BE2C (cell line): ENCODE data around the gene HLA-DRB5. TPM values are rescaled to one million over a fixed set of nuclear protein-coding genes. Genes with fewer than 3 reads are reported as not detected.
"Not testable (repeated sequence)": the region's sequence is repeated elsewhere in the genome, so short reads cannot be mapped to it uniquely, and the experiment has no call there.

Experiments
- DNase-seq: peaks from one replicate; pipeline ENCODE4 v3.0.0-alpha.2; 2020
- H3K27me3 ChIP-seq: fragments of 250-450 bp; sonication (Bioruptor Pico); 2 replicates; pipeline ENCODE4 v1.5.1; 2020; ENCODE audit warnings: mild to moderate bottlenecking
- H3K36me3 ChIP-seq: fragments of 250-450 bp; sonication (Bioruptor Pico); 2 replicates; pipeline ENCODE4 v1.5.1; 2020; ENCODE audit warnings: mild to moderate bottlenecking
- H3K4me1 ChIP-seq: fragments of 250-450 bp; sonication (Bioruptor Pico); 2 replicates; pipeline ENCODE4 v1.5.1; 2020
- H3K4me3 ChIP-seq: 2 replicates; pipeline ENCODE4 v1.5.1; 2011; ENCODE audit warnings: low read depth, low read length
- H3K9me3 ChIP-seq: fragments of 250-450 bp; sonication (Bioruptor Pico); 2 replicates; pipeline ENCODE4 v1.5.1; 2020
- CTCF ChIP-seq: IDR thresholded peaks from 2 replicates; pipeline ENCODE4 v1.5.1; 2012; ENCODE audit warnings: mild to moderate bottlenecking, low read depth, low read length
- polyA plus RNA-seq: library from polyadenylated mRNA; unstranded; fragments of >200 nt; gene quantifications from one replicate; pipeline ENCODE4 v1.2.1, GENCODE V29; 2012; ENCODE audit warnings: low read depth, missing spikeins; ENCODE audit not compliant: insufficient read length, insufficient read depth

HLA-DRB5 gene
- polyA plus RNA-seq: 7.8 TPM

DNA sequence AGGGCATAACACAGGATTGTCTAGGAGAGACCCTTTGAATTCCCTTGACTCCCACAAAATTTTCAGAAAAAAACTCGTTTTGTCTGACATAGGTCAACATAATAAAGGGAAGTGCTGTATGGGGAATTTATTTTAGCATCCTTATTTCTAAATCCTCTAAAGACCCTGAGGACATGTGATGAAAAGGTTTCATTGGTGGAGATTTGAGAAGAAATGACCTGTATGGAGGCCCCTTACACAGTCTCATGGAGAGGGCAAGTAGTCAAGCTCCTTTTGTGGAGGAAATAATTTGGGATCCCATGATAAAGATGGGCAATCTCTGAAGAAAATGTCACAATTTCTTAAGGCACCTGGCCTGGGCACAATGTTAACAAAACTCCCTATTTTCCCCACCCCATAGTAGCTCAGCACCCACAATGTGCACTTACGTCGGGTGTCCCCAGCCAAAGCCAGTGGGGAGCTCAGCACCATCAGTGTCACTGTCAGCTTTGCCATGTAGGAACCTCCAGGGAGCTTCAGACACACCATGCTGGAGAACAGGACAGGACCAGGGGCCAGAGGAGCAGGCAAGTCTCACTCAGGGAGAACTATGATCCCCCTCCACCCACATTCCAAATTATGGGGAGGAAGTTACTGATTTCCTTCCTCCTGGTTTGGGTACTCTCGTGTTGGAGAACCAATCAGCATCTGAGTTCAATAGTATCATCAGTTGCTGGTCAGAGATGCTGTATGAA, at the start of gene HLA-DRB5:
Gene HLA-DRB5, minus strand, starts transcription at position 591 of the 734 bp plus-strand sequence. Its CDS starts 63 bp downstream, at position 528.
- H3K4me3 ChIP-seq: no peak within 1 kb of the TSS
- no peaks in the 10 kb centered on the region for H3K27me3 ChIP-seq
- TF ChIP-seq CTCF: no peak
- H3K36me3 ChIP-seq: no peaks in the 10 kb centered on the region
- no peak for DNase-seq
- no peaks in the 10 kb centered on the region for H3K4me1 ChIP-seq
- H3K9me3 ChIP-seq: no peaks in the 10 kb centered on the region

GRCh38 chr6:32578962-32579361, 48.9 kb upstream of the HLA-DRB5 start:
- Histone ChIP-seq H3K36me3 (no peaks in the 10 kb centered on the region), H3K4me3 (no peak overlapping the region)

DNA sequence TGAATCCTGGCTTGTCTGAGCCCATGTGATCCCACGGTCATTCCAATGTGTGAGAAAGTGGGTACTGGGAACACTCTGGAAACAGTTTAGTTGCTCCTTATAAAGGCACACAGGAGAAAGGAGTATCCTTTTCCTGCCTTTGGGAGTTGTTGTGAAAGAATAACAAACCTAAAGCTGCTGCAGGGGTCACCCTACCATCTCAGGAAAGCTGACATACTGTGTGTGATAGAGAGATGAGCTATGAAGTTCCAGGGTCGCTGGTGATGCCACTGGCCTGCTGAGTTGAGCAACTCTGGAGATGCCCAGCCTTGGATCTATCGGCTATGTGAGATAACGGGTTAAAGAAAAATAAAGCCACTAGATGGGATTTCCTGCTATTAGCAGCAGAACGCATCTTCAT, 47.4 kb upstream of the HLA-DRB5 start:
- H3K36me3 ChIP-seq, H3K9me3 ChIP-seq, H3K27me3 ChIP-seq, DNase-seq, H3K4me1 ChIP-seq, H3K4me3 ChIP-seq: not testable (repeated sequence)

More at GRCh38 chr6:32578962-32579361, 48.9 kb upstream of the HLA-DRB5 start:
- no peaks in the 10 kb centered on the region for H3K4me1 ChIP-seq
- H3K9me3 ChIP-seq: no peaks in the 10 kb centered on the region
- H3K27me3 ChIP-seq: peaks cover 6% of the 10 kb centered on the region
- DNase-seq: no peak
- TF ChIP-seq CTCF: no peak

- TF ChIP-seq CTCF: no peak
- DNase-seq: no peak
- Histone ChIP-seq H3K4me1 (no peaks in the 10 kb centered on the region), H3K36me3 (no peaks in the 10 kb centered on the region), H3K9me3 (no peaks in the 10 kb centered on the region), H3K4me3 (no peak overlapping the region), H3K27me3 (no peaks in the 10 kb centered on the region)
Observed at GRCh38 chr6:32576250-32576649, 46.2 kb upstream of the HLA-DRB5 start.

- TF ChIP-seq CTCF: no peak
- no peaks in the 10 kb centered on the region for H3K4me1 ChIP-seq
Observed at GRCh38 chr6:32570363-32570905, 40.3 kb upstream of the HLA-DRB5 start.

DNA sequence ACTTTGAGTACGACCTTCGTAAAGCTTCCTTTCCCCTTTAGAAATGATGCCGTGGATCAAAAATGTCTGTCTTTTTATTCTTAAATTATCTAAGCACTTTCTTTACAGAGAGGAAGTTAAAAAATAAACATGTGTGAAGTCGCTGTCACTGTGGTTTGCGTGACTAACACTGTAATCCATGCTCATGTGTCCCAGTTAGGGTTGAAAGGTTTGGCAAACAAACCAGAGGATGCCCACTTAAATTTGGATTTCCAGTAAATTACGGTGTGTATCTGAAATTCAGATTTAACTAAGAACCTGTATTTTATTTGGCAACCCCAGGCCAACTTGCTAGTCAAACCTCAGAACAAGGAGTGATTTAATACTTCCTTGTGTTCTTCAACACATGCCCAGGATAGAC, 38.5 kb upstream of the HLA-DRB5 start:
- no peak for DNase-seq

More at GRCh38 chr6:32570363-32570905, 40.3 kb upstream of the HLA-DRB5 start:
- no peaks in the 10 kb centered on the region for H3K9me3 ChIP-seq
- no peaks in the 10 kb centered on the region for H3K36me3 ChIP-seq
- no peak overlapping the region for H3K4me3 ChIP-seq
- no peak for DNase-seq
- no peaks in the 10 kb centered on the region for H3K27me3 ChIP-seq

More for the DNA sequence above, 38.5 kb upstream of the HLA-DRB5 start:
- no peaks in the 10 kb centered on the region for H3K36me3 ChIP-seq
- TF ChIP-seq CTCF: no peak
- no peak overlapping the region for H3K4me3 ChIP-seq
- no peaks in the 10 kb centered on the region for H3K27me3 ChIP-seq
- H3K4me1 ChIP-seq: no peaks in the 10 kb centered on the region
- no peaks in the 10 kb centered on the region for H3K9me3 ChIP-seq
